ENCODE data around the gene PLD6. TPM values are rescaled to one million over a fixed set of nuclear protein-coding genes. Genes with fewer than 3 reads are reported as not detected.

Gene PLD6
- total RNA-seq, 3 donors from 2014 or later (not counting 1 experiment from before 2014, with no cell fraction given): 0.45 to 1.7 (median 0.84) TPM

DNA sequence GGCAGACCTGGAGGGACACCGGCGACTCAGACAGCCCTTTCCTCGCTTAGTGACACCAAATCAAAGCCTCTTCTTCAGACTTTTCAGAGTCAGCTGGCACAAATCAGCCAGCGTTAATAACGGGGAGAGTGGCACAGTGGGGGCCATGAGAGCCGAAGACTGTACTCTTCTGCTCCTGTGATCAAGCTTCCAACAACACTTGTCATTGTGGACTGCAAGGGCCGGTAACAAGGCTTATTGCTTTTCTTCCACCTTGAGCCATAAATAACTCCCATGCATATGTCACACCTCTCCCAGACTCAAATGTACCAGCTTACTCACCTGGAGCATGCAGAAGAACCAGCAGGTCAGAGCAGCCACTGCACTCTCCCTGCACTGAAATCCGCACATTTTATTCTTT lies 18.0 kb upstream of the PLD6 start:
- no peak for ATAC-seq
- H3K27ac Mint-ChIP-seq: no peak overlapping the region
- no peaks in the 10 kb centered on the region for H3K4me1 ChIP-seq (ENCODE audit: control insufficient read depth, insufficient read depth, low read length)
- peaks cover 15% of the 10 kb centered on the region for H3K36me3 Mint-ChIP-seq
- H3K9me3 ChIP-seq (ENCODE audit: control insufficient read depth, insufficient read depth, low read length): no peaks in the 10 kb centered on the region
- peaks cover 5 to 6% of the 10 kb centered on the region in 2 donors for H3K4me1 Mint-ChIP-seq
- H3K27ac ChIP-seq (ENCODE audit: low read length): no peak overlapping the region
- H3K27me3 Mint-ChIP-seq (ENCODE audit: low read depth in 2 of 2): no peaks in the 10 kb centered on the region
- peaks cover 84% of the 10 kb centered on the region for H3K36me3 ChIP-seq (ENCODE audit: control insufficient read depth, insufficient read depth, low read length)
- TF ChIP-seq, protein P1, sequence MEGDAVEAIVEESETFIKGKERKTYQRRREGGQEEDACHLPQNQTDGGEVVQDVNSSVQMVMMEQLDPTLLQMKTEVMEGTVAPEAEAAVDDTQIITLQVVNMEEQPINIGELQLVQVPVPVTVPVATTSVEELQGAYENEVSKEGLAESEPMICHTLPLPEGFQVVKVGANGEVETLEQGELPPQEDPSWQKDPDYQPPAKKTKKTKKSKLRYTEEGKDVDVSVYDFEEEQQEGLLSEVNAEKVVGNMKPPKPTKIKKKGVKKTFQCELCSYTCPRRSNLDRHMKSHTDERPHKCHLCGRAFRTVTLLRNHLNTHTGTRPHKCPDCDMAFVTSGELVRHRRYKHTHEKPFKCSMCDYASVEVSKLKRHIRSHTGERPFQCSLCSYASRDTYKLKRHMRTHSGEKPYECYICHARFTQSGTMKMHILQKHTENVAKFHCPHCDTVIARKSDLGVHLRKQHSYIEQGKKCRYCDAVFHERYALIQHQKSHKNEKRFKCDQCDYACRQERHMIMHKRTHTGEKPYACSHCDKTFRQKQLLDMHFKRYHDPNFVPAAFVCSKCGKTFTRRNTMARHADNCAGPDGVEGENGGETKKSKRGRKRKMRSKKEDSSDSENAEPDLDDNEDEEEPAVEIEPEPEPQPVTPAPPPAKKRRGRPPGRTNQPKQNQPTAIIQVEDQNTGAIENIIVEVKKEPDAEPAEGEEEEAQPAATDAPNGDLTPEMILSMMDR (IDR thresholded peaks at IDR 0.05): no peak
- H3K4me3 Mint-ChIP-seq: no peak overlapping the region
- H3K4me3 ChIP-seq (ENCODE audit: low read length): no peak overlapping the region
- no peaks in the 10 kb centered on the region for H3K9me3 Mint-ChIP-seq
- DNase-seq: no peak
- intact Hi-C loops (cut with micrococcal nuclease): no loop called here
- no peaks in the 10 kb centered on the region for H3K27me3 ChIP-seq (ENCODE audit: control insufficient read depth, insufficient read depth, low read length)
- 85% methylated on average over 8 of the region's 8 CpGs for WGBS (ENCODE audit: insufficient coverage)

DNA sequence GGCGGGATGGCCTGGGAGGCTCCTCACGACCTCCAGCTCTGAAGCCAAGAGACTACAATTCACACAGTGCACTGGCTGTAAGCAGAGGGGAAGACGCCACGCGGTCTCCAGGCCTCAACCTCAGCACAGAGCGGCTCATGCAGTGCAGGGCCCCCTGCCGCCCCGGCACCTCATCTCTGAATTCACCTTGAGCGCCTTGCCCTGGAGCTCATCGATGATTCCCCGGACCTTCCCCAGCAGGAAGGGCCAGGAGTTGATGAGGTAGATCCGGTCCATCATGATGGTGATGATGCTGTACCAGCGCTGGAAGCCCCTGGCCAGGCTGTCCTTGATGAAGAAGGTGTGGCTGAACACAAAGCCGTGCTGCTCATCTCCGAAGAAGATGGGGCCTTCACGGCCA lies 17.6 kb upstream of the PLD6 start:
- Histone ChIP-seq H3K27ac (ENCODE audit: low read length) (no peak overlapping the region), H3K4me1 (ENCODE audit: control insufficient read depth, insufficient read depth, low read length) (no peaks in the 10 kb centered on the region), H3K36me3 (ENCODE audit: control insufficient read depth, insufficient read depth, low read length) (peaks cover 83% of the 10 kb centered on the region), H3K27me3 (ENCODE audit: control insufficient read depth, insufficient read depth, low read length) (no peaks in the 10 kb centered on the region), H3K4me3 (ENCODE audit: low read length) (no peak overlapping the region), H3K9me3 (ENCODE audit: control insufficient read depth, insufficient read depth, low read length) (no peaks in the 10 kb centered on the region)
- TF ChIP-seq, protein P1 (IDR thresholded peaks at IDR 0.05): no peak
- WGBS (ENCODE audit: insufficient coverage): 98% methylated on average over 16 of the region's 16 CpGs
- ATAC-seq (no peak), DNase-seq (no peak)
- peaks cover 12% of the 10 kb centered on the region for H3K36me3 Mint-ChIP-seq
- no peak overlapping the region for H3K27ac Mint-ChIP-seq
- intact Hi-C loops (cut with micrococcal nuclease): no loop called here
- no peaks in the 10 kb centered on the region for H3K27me3 Mint-ChIP-seq (ENCODE audit: low read depth in 2 of 2)
- H3K9me3 Mint-ChIP-seq: no peaks in the 10 kb centered on the region
- H3K4me3 Mint-ChIP-seq: no peak overlapping the region
- peaks cover 4 to 5% of the 10 kb centered on the region in 2 donors for H3K4me1 Mint-ChIP-seq

DNA sequence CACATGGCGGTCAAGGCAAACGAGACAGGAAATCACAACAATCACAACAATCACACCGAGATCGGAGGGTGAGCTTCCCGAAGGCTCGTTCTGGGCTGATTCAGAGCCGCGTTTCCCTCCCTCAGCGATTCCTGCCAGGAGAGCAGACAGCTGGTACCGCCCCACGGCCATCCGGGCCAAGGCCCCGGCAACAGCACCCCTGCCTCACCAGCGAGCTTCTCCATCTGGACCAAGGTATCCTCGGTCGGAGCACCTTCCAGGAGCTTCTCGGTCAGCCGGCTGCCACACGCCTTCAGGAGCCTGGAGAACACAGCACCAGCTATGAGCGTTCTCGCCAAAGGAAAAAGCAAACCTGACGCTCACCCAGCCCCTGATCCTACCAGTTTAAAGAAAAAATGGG lies 15.2 kb upstream of the PLD6 start:
- H3K27me3 ChIP-seq (ENCODE audit: control insufficient read depth, insufficient read depth, low read length): no peaks in the 10 kb centered on the region
- Mint-ChIP-seq H3K27me3 (ENCODE audit: low read depth in 2 of 2) (no peaks in the 10 kb centered on the region), H3K9me3 (no peaks in the 10 kb centered on the region), H3K4me1 (no peaks in the 10 kb centered on the region), H3K4me3 (no peak overlapping the region), H3K36me3 (peaks cover 28% of the 10 kb centered on the region), H3K27ac (no peak overlapping the region)
- H3K4me1 ChIP-seq (ENCODE audit: control insufficient read depth, insufficient read depth, low read length): no peaks in the 10 kb centered on the region
- H3K27ac ChIP-seq (ENCODE audit: low read length): no peak overlapping the region
- intact Hi-C loops (cut with micrococcal nuclease): no loop called here
- DNase-seq (no peak), ATAC-seq (no peak)
- H3K4me3 ChIP-seq (ENCODE audit: low read length): no peak overlapping the region
- H3K9me3 ChIP-seq (ENCODE audit: control insufficient read depth, insufficient read depth, low read length): no peaks in the 10 kb centered on the region
- H3K36me3 ChIP-seq (ENCODE audit: control insufficient read depth, insufficient read depth, low read length): peaks cover 82% of the 10 kb centered on the region
- 96% methylated on average over 22 of the region's 22 CpGs for WGBS (ENCODE audit: insufficient coverage)
- TF ChIP-seq, protein P1 (IDR thresholded peaks at IDR 0.05): no peak

DNA sequence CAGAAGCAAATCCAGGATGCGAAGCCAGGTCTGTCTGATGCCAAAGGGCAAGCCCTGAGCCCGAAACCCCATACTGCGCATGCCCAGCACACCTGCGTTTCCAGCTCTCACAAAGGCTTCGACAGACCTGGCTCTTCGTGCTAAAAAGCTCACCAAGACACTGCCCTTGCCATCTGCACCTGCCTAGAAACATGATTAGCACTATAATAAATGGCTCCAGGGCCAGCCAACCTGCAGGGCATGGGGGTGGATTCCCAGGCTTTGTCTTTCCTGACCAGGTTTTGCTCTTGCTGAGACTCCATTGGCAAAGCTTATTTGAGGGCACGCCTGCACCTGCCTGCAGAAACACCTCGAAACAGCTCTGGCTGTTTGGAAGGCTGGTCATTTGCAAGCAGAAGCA lies 14.4 kb upstream of the PLD6 start:
- Mint-ChIP-seq H3K4me1 (no peaks in the 10 kb centered on the region), H3K27ac (no peak overlapping the region), H3K4me3 (no peak overlapping the region), H3K36me3 (peaks cover 28% of the 10 kb centered on the region), H3K27me3 (ENCODE audit: low read depth in 2 of 2) (no peaks in the 10 kb centered on the region), H3K9me3 (no peaks in the 10 kb centered on the region)
- DNase-seq (no peak), ATAC-seq (no peak)
- no peaks in the 10 kb centered on the region for H3K27me3 ChIP-seq (ENCODE audit: control insufficient read depth, insufficient read depth, low read length)
- 97% methylated on average over 8 of the region's 8 CpGs for WGBS (ENCODE audit: insufficient coverage)
- intact Hi-C loops (cut with micrococcal nuclease): no loop called here
- H3K36me3 ChIP-seq (ENCODE audit: control insufficient read depth, insufficient read depth, low read length): peaks cover 80% of the 10 kb centered on the region
- H3K9me3 ChIP-seq (ENCODE audit: control insufficient read depth, insufficient read depth, low read length): no peaks in the 10 kb centered on the region
- TF ChIP-seq, protein P1 (IDR thresholded peaks at IDR 0.05): no peak
- H3K4me1 ChIP-seq (ENCODE audit: control insufficient read depth, insufficient read depth, low read length): no peaks in the 10 kb centered on the region
- no peak overlapping the region for H3K4me3 ChIP-seq (ENCODE audit: low read length)
- no peak overlapping the region for H3K27ac ChIP-seq (ENCODE audit: low read length)

Measured in natural killer cell (primary cell).